CD4-positive, CD25-positive, alpha-beta regulatory T cell (primary cell): Measurements from ENCODE around the gene TCF21. TPM values are rescaled to one million over a fixed set of nuclear protein-coding genes. Genes with fewer than 3 reads are reported as not detected.
A peak's percentile ranks its signal among the peaks of the same experiment; 100 is the strongest.

ENCODE experiments used
- ATAC-seq, 2 donors: fragments of 150-1000 bp; cut with Tn5 transposase; one replicate each; pipeline ENCODE4 v1.10.0; 2021; ENCODE audit warnings: low read depth in 2 of 2, moderate number of reproducible peaks in 2 of 2, moderate library complexity in 1 of 2
- DNase-seq, 3 donors: peaks; one replicate each; pipeline versions ENCODE4 v3.0.0 to v3.0.0-alpha.2; 2012 to 2022; ENCODE audit warnings: mixed read lengths in 1 of 3
- H3K27ac ChIP-seq: one replicate; pipeline ENCODE4 v1.7.0; 2013; ENCODE audit warnings: mild to moderate bottlenecking, low read length; ENCODE audit not compliant: insufficient read depth, poor library complexity, severe bottlenecking
- H3K27me3 ChIP-seq: one replicate; pipeline ENCODE4 v1.7.0; 2013; ENCODE audit warnings: low read length; ENCODE audit not compliant: control insufficient read depth, insufficient read depth
- H3K36me3 ChIP-seq: one replicate; pipeline ENCODE4 v1.7.0; 2013; ENCODE audit warnings: mild to moderate bottlenecking, low read length, moderate library complexity; ENCODE audit not compliant: control insufficient read depth, insufficient read depth
- H3K4me1 ChIP-seq: 2 replicates; pipeline ENCODE4 v1.7.0; 2013; ENCODE audit warnings: mild to moderate bottlenecking, low read length; ENCODE audit not compliant: insufficient read depth, control insufficient read depth, poor library complexity, severe bottlenecking
- H3K4me3 ChIP-seq: one replicate; pipeline ENCODE4 v1.7.0; 2013; ENCODE audit warnings: low read depth, mild to moderate bottlenecking, low read length, moderate library complexity
- H3K9me3 ChIP-seq, 2 experiments: 1 replicate in 1 of 2; 2 replicates in 1 of 2; pipeline ENCODE4 v1.7.0; 2013; ENCODE audit warnings: low read length in 2 of 2, mild to moderate bottlenecking in 1 of 2, moderate library complexity in 1 of 2; ENCODE audit not compliant: control insufficient read depth in 2 of 2
- H3K27ac Mint-ChIP-seq, 3 donors: one replicate each; pipeline ENCODE4 v1.8.0; 2020 to 2022; ENCODE audit warnings: mild to moderate bottlenecking in 3 of 3, mixed read lengths in 3 of 3, moderate library complexity in 2 of 3
- H3K27me3 Mint-ChIP-seq: one replicate; pipeline ENCODE4 v1.8.0; 2022; ENCODE audit warnings: mild to moderate bottlenecking, mixed read lengths
- H3K36me3 Mint-ChIP-seq: one replicate; pipeline ENCODE4 v1.8.0; 2020; ENCODE audit warnings: mixed read lengths
- H3K4me1 Mint-ChIP-seq, 4 donors: one replicate each; pipeline ENCODE4 v1.8.0; 2020 to 2022; ENCODE audit warnings: mixed read lengths in 4 of 4, mild to moderate bottlenecking in 1 of 4
- H3K4me3 Mint-ChIP-seq, 4 donors: one replicate each; pipeline ENCODE4 v1.8.0; 2020 to 2022; ENCODE audit warnings: mild to moderate bottlenecking in 4 of 4, mixed read lengths in 4 of 4, moderate library complexity in 3 of 4
- H3K9me3 Mint-ChIP-seq, 7 donors: one replicate each; pipeline ENCODE4 v1.8.0; 2020 to 2022; ENCODE audit warnings: mixed read lengths in 7 of 7, mild to moderate bottlenecking in 3 of 7, moderate library complexity in 2 of 7
- polyA plus RNA-seq, 4 donors: library from polyadenylated mRNA; unstranded; fragments of 300-500 nt; fragmentation: Illumina TruSeq; gene quantifications; one replicate each; pipeline ENCODE4 v1.2.3, GENCODE V29; 2021
- total RNA-seq: library from RNA; stranded (reverse); gene quantifications from one replicate; pipeline ENCODE4 v1.2.3, GENCODE V29; 2022

TCF21 gene
- total and polyA plus RNA-seq, 5 donors from 2014 or later: not detected

DNA sequence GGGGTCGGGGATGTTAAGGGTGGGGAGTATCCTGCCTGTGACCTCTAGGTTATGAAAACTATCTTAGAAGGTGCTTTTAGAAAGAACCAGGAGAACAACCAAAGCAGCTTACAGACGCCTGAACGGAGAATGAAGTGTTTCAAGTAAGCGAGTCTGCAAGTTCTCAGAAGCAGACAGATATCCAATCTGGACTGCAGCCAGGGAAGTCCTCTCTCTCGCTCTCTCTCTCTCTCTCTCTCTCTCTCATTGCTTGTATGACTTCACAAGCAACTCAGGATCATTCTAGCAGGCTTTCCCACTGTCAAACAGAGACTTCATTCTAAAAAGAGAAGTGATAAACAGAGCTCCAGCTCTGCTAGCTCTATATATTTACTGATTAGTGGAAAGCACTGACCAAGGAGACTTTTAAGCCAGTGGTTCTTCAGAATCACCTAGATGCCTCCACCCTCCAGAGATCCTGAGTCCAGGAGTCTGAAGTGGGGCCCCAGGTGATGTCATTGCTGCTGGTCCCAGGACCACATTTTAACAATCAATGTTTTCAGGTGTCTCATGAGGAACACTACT lies 6.0 kb downstream of the TCF21 start:
- peaks cover 19% of the 10 kb centered on the region for H3K4me1 ChIP-seq
- H3K4me3 Mint-ChIP-seq: no peak overlapping the region
- no peak overlapping the region for H3K27ac ChIP-seq
- peaks cover 16 to 38% (median 25%) of the 10 kb centered on the region in 4 donors for H3K4me1 Mint-ChIP-seq
- DNase-seq (no peak), ATAC-seq (no peak)
- H3K27me3 ChIP-seq: peaks cover 59% of the 10 kb centered on the region
- H3K9me3 ChIP-seq: no peaks in the 10 kb centered on the region
- H3K36me3 Mint-ChIP-seq: no peaks in the 10 kb centered on the region
- H3K27ac Mint-ChIP-seq: peak overlapping the region in 1 of 3 donors; percentile 67
- peaks cover 0 to 1% (median 0%) of the 10 kb centered on the region in 7 donors for H3K9me3 Mint-ChIP-seq
- peaks cover 91% of the 10 kb centered on the region for H3K27me3 Mint-ChIP-seq
- H3K4me3 ChIP-seq: no peak overlapping the region
- H3K36me3 ChIP-seq: no peaks in the 10 kb centered on the region

DNA sequence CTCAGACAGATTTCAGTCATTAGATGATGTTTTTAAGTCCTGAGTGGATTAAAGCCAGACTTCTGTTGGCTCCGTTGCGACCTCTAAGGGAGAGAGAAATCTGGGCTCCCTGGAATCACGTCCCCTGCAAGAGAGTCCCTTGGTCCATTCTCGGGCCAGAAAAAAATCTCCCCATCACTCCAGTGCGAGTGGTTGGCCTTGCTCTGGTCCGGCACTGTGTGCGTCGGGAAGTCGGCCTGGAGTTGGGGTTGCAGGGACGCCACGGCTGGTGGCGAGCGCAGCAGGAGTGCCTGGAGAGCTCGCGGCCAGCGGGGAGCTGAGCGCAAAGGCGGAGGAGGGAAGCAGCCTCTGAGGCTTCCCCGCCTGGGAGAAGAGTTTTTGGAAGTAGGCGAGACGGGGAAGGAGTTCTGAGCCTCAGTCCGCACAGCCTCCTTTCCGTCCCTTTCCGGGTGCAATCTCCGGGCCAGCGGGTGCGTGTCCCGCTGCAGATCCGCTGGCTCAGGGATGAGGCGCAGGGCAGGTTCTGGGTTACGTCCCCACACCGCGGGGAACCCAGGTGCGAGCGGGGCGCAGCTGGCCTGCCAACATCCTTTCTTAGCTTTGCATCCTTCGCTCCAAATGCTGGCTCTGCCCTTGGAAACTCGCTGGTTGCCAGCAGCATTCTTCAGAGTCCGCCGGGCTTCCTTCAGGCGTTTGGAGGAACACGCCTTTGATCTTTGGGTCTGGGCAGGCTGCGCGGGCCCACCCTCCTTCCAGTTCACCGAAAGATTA lies 6.8 kb downstream of the TCF21 start:
- peaks cover 0 to 1% (median 0%) of the 10 kb centered on the region in 7 donors for H3K9me3 Mint-ChIP-seq
- DNase-seq: no peak
- Histone ChIP-seq H3K36me3 (no peaks in the 10 kb centered on the region), H3K4me1 (peaks cover 10% of the 10 kb centered on the region), H3K27me3 (peaks cover 54% of the 10 kb centered on the region), H3K9me3 (no peaks in the 10 kb centered on the region), H3K4me3 (no peak overlapping the region), H3K27ac (no peak overlapping the region)
- H3K4me3 Mint-ChIP-seq: no peak overlapping the region
- ATAC-seq: no peak
- H3K27me3 Mint-ChIP-seq: peaks cover 89% of the 10 kb centered on the region
- H3K27ac Mint-ChIP-seq: no peak overlapping the region
- H3K36me3 Mint-ChIP-seq: no peaks in the 10 kb centered on the region
- H3K4me1 Mint-ChIP-seq: peaks cover 14 to 31% (median 20%) of the 10 kb centered on the region in 4 donors

DNA sequence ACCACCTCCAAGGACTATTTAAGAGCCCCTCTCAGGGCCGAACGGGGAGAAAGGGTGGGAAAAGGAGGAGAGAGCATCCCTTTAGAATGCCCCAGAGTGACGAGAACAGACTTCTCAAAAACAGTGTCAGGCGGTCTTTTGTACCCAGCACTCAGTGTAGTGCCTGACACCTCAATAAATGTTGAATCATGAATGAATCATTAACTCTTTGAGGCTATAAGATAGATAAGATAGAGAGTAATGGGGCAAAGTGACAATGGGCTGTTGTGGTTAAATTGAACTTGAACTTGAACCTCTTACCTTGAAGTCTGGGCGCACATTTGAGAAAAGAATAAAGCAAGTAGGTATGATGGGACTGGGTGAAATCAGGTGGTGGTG lies 7.4 kb downstream of the TCF21 start:
- Mint-ChIP-seq H3K4me3 (no peak overlapping the region), H3K4me1 (peaks cover 11 to 25% (median 16%) of the 10 kb centered on the region in 4 donors), H3K27ac (no peak overlapping the region), H3K27me3 (peaks cover 86% of the 10 kb centered on the region), H3K9me3 (peaks cover 0 to 1% (median 0%) of the 10 kb centered on the region in 7 donors), H3K36me3 (no peaks in the 10 kb centered on the region)
- Histone ChIP-seq H3K27ac (no peak overlapping the region), H3K9me3 (no peaks in the 10 kb centered on the region), H3K27me3 (peaks cover 48% of the 10 kb centered on the region), H3K4me3 (no peak overlapping the region), H3K4me1 (peaks cover 6% of the 10 kb centered on the region), H3K36me3 (no peaks in the 10 kb centered on the region)
- ATAC-seq (no peak), DNase-seq (no peak)

DNA sequence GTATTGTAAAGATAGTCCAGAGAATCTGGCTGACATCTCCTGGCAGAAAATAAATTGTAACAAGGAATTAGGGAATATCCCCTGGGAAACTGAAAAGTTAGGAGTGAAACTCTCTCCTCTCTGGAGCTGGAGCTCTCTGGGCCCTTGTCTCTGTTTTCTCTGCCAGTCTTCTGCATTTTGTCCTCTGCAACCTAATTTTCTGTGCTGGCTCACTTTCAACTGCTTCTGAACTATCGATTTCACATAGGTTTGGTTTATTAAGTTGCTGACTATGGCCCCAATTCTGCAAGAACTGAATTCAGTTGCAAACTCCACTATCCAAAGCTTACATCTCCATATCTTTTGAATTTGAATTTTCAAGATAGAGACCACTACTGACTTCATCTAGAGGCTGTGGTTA lies 9.3 kb downstream of the TCF21 start:
- Histone ChIP-seq H3K9me3 (no peaks in the 10 kb centered on the region), H3K4me3 (no peak overlapping the region), H3K27me3 (peaks cover 39% of the 10 kb centered on the region), H3K4me1 (no peaks in the 10 kb centered on the region), H3K27ac (no peak overlapping the region), H3K36me3 (no peaks in the 10 kb centered on the region)
- Mint-ChIP-seq H3K4me1 (peaks cover 3 to 6% (median 4%) of the 10 kb centered on the region in 4 donors), H3K9me3 (peaks cover 0 to 1% (median 0%) of the 10 kb centered on the region in 7 donors), H3K36me3 (no peaks in the 10 kb centered on the region), H3K27ac (no peak overlapping the region), H3K4me3 (no peak overlapping the region), H3K27me3 (peaks cover 71% of the 10 kb centered on the region)
- no peak for DNase-seq
- ATAC-seq: no peak

DNA sequence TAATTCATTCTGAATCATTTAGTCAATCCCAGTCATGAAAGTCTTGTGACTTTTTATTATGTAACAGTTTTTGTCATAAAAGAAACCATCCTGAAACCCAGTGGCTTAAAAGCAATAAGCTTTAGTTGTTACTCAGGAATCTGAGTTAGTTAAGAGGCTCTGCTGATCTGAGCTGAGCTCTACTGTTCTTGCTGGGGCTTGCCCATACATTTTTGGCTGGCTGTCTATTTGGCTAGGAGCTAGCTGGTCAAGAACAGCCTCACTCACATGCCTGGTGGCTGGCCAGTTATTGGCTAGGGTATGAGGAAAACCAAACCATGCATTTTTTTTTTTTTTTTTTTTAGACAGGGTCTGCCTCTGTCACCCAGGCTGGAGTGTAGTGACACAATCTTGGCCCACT lies 10.6 kb downstream of the TCF21 start:
- Histone ChIP-seq H3K9me3 (no peaks in the 10 kb centered on the region), H3K4me3 (no peak overlapping the region), H3K4me1 (no peaks in the 10 kb centered on the region), H3K27me3 (peaks cover 31% of the 10 kb centered on the region), H3K36me3 (no peaks in the 10 kb centered on the region), H3K27ac (no peak overlapping the region)
- Mint-ChIP-seq H3K9me3 (no peaks in the 10 kb centered on the region), H3K27me3 (peaks cover 58% of the 10 kb centered on the region), H3K36me3 (no peaks in the 10 kb centered on the region), H3K27ac (no peak overlapping the region), H3K4me1 (no peaks in the 10 kb centered on the region), H3K4me3 (no peak overlapping the region)
- DNase-seq (no peak), ATAC-seq (no peak)

DNA sequence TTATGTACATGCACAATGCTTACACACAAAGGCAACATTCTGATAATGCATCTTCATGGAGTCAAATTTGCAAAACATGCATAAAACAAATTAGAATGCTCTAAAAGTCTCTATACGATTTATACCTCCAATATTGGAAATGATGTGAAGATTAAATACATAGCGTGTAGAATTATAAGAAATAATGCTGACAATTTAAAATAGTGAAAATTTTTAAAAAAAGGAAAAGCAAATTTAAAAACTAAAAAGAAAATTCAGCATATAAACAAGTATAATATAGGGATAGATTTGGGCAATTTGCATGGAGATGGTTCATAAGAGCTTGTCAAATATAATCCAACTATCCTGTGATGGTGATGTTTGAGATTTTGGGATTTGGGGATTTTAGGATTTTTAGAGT lies 14.9 kb downstream of the TCF21 start:
- DNase-seq: no peak
- Mint-ChIP-seq H3K4me1 (no peaks in the 10 kb centered on the region), H3K36me3 (no peaks in the 10 kb centered on the region), H3K4me3 (no peak overlapping the region), H3K27ac (no peak overlapping the region), H3K27me3 (peaks cover 41% of the 10 kb centered on the region), H3K9me3 (no peaks in the 10 kb centered on the region)
- H3K27ac ChIP-seq: no peak overlapping the region
- no peaks in the 10 kb centered on the region for H3K4me1 ChIP-seq
- H3K4me3 ChIP-seq: no peak overlapping the region
- no peaks in the 10 kb centered on the region for H3K36me3 ChIP-seq
- H3K9me3 ChIP-seq: no peaks in the 10 kb centered on the region
- H3K27me3 ChIP-seq: peaks cover 27% of the 10 kb centered on the region
- ATAC-seq: no peak

DNA sequence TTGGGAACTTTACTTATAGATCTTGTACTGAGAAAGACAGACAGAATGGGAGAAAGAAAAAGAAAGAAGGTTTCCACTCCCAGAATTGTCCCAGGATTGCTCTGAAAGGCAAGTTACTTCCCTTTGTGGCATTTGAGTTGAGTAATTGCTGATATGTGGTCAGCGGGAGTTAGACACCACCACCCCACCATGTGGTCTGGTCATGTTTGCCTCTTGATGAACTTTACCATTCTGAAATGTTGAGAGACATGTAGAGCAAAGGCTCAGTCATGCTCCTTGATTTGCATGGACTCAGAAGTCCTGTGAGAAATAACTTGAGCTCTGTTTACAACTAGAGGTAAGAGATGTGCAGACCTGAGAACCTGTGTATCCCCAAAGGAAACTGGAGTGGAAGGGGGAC lies 17.1 kb downstream of the TCF21 start:
- Histone ChIP-seq H3K36me3 (no peaks in the 10 kb centered on the region), H3K9me3 (no peaks in the 10 kb centered on the region), H3K27ac (no peak overlapping the region), H3K4me3 (no peak overlapping the region), H3K4me1 (no peaks in the 10 kb centered on the region), H3K27me3 (peaks cover 27% of the 10 kb centered on the region)
- no peak overlapping the region for H3K4me3 Mint-ChIP-seq
- no peak for ATAC-seq
- DNase-seq: no peak
- H3K36me3 Mint-ChIP-seq: no peaks in the 10 kb centered on the region
- H3K27me3 Mint-ChIP-seq: peaks cover 36% of the 10 kb centered on the region
- H3K9me3 Mint-ChIP-seq: peaks cover 0 to 2% (median 0%) of the 10 kb centered on the region in 7 donors
- no peak overlapping the region for H3K27ac Mint-ChIP-seq
- H3K4me1 Mint-ChIP-seq: no peaks in the 10 kb centered on the region
